ENCODE measurements around the gene APLP2.

Gene APLP2

DNA sequence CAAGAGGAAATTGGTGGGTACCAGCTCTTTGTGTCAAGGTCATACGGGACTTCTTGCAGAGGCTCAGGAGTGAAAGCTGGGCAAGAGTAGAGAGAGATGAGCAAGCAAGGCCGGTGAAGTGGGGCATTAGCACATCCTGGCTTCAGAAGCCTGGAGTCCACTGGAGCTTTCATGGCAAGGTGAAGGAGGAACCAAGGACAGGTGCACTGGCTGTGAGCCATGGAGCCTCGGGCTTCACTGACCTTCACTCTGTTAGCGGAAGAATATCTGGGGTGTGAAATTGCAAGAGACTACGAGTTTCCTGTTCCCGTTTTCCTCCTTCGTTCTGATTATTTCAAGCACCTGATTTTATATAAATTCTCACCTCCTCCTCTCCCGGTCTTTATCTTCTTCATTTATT is 64.0 kb downstream of the APLP2 start:
- Mint-ChIP-seq H3K4me1 (ENCODE audit: low read depth in 2 of 2) (no peaks in the 10 kb centered on the region), H3K36me3 (ENCODE audit: insufficient read depth) (peaks cover 3% of the 10 kb centered on the region), H3K4me3 (no peak overlapping the region), H3K27ac (no peak overlapping the region), H3K27me3 (no peaks in the 10 kb centered on the region), H3K9me3 (no peaks in the 10 kb centered on the region)
- DNase-seq (no peak), ATAC-seq (replicated peaks) (no peak)

DNA sequence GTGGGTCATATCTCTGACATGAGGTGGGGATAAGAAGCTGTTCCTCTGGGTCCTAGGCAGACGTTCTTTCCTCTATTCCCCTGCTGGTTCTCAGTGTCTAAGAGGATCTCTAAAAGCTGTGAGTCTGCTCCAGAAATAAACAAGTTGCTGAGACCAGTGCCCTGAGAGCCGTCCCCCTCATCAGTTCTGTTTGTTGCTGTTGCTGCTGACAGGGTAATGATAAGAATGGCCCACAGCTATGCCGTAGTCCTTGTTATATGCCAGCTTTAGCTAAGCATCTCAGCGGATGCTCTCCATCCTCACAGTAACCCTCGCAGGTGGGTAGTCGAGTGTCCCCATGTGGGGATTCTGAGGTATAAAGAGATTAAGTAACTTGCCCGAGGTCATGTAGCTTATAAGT is 66.4 kb downstream of the APLP2 start:
- Mint-ChIP-seq H3K27ac (no peak overlapping the region), H3K4me1 (ENCODE audit: low read depth in 2 of 2) (no peaks in the 10 kb centered on the region), H3K4me3 (no peak overlapping the region), H3K9me3 (no peaks in the 10 kb centered on the region), H3K36me3 (ENCODE audit: insufficient read depth) (peaks cover under 1% of the 10 kb centered on the region), H3K27me3 (no peaks in the 10 kb centered on the region)
- DNase-seq = no peak
- ATAC-seq (replicated peaks) = no peak

GRCh38 chr11:130137999-130138398 is 68.3 kb downstream of the APLP2 start:
- no peak overlapping the region for H3K4me3 Mint-ChIP-seq
- ATAC-seq (replicated peaks) (no peak), DNase-seq (no peak)
- no peaks in the 10 kb centered on the region for H3K9me3 Mint-ChIP-seq
- no peaks in the 10 kb centered on the region for H3K4me1 Mint-ChIP-seq (ENCODE audit: low read depth in 2 of 2)
- H3K27me3 Mint-ChIP-seq = no peaks in the 10 kb centered on the region
- H3K36me3 Mint-ChIP-seq (ENCODE audit: insufficient read depth) = peaks cover 3% of the 10 kb centered on the region
- H3K27ac Mint-ChIP-seq = no peak overlapping the region

DNA sequence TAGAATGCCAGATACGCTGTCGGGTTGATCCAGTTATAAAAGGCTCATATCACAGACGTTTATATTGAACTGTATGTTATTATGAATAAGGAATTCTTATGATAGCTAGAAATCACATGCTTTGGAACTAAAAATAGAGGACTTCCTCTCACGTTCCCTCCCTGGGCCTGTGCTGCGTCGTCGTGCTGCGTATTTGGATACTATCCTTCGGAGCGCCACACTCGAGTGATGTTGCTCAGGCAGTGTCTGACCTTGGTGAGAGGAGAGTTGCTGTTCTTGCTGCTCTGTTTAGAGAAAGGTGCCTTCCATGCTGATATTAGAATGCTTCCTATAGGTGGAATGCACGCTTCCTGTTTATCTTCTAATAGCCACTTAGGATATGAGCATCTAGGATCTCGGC is 69.7 kb downstream of the APLP2 start:
- no peaks in the 10 kb centered on the region for H3K9me3 Mint-ChIP-seq
- no peak overlapping the region for H3K27ac Mint-ChIP-seq
- no peak for ATAC-seq (replicated peaks)
- no peak for DNase-seq
- no peak overlapping the region for H3K4me3 Mint-ChIP-seq
- H3K27me3 Mint-ChIP-seq = no peaks in the 10 kb centered on the region
- peaks cover 9% of the 10 kb centered on the region for H3K36me3 Mint-ChIP-seq (ENCODE audit: insufficient read depth)
- H3K4me1 Mint-ChIP-seq (ENCODE audit: low read depth in 2 of 2) = no peaks in the 10 kb centered on the region

- Mint-ChIP-seq H3K36me3 (ENCODE audit: insufficient read depth) (peaks cover 9% of the 10 kb centered on the region), H3K4me1 (ENCODE audit: low read depth in 2 of 2) (peaks cover 2 to 10% of the 10 kb centered on the region in 2 donors), H3K27me3 (no peaks in the 10 kb centered on the region), H3K9me3 (no peaks in the 10 kb centered on the region), H3K27ac (no peak overlapping the region), H3K4me3 (no peak overlapping the region)
- DNase-seq (no peak), ATAC-seq (replicated peaks) (no peak)
Measured at GRCh38 chr11:130141561-130142341, 72.1 kb downstream of the APLP2 start.

DNA sequence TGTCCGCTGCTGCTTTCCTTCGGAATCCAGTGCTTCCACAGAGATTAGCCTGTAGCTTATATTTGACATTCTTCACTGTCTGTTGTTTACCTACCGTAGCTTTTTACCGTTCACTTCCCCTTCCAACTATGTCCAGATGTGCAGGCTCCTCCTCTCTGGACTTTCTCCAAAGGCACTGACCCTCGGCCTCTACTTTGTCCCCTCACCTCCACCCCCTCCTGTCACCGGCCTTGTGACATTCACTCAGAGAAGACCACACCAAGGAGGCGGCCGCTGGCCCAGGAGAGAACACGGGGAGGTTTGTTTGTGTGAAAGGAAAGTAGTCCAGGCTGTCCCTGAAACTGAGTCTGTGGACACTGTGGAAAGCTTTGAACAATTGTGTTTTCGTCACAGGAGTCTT is 74.4 kb downstream of the APLP2 start:
- Mint-ChIP-seq H3K4me1 (ENCODE audit: low read depth in 2 of 2) (peaks cover 6 to 12% of the 10 kb centered on the region in 2 donors), H3K27ac (peak overlapping the region in 1 of 2 donors; percentile 10), H3K9me3 (no peaks in the 10 kb centered on the region), H3K36me3 (ENCODE audit: insufficient read depth) (peaks cover 13% of the 10 kb centered on the region), H3K27me3 (no peaks in the 10 kb centered on the region), H3K4me3 (no peak overlapping the region)
- DNase-seq (no peak), ATAC-seq (replicated peaks) (no peak)

- Mint-ChIP-seq H3K36me3 (ENCODE audit: insufficient read depth) (peaks cover 13% of the 10 kb centered on the region), H3K27me3 (no peaks in the 10 kb centered on the region), H3K27ac (peak overlapping the region in 1 of 2 donors; percentile 67), H3K4me1 (ENCODE audit: low read depth in 2 of 2) (peaks cover 6 to 12% of the 10 kb centered on the region in 2 donors), H3K9me3 (no peaks in the 10 kb centered on the region), H3K4me3 (no peak overlapping the region)
- no peak for DNase-seq
- no peak for ATAC-seq (replicated peaks)
Measured at GRCh38 chr11:130144861-130145281, 75.2 kb downstream of the APLP2 start.

- Mint-ChIP-seq H3K27me3 (no peaks in the 10 kb centered on the region), H3K4me3 (no peak overlapping the region), H3K27ac (peak overlapping the region; percentile 17 to 67), H3K36me3 (ENCODE audit: insufficient read depth) (peaks cover 13% of the 10 kb centered on the region), H3K9me3 (no peaks in the 10 kb centered on the region), H3K4me1 (ENCODE audit: low read depth in 2 of 2) (peaks cover 6 to 12% of the 10 kb centered on the region in 2 donors)
- DNase-seq (no peak), ATAC-seq (replicated peaks) (no peak)
Measured at GRCh38 chr11:130145311-130145812, 75.7 kb downstream of the APLP2 start.

- H3K36me3 Mint-ChIP-seq (ENCODE audit: insufficient read depth) = peaks cover 12% of the 10 kb centered on the region
- ATAC-seq (replicated peaks) (peak; percentile 66), DNase-seq (peak in 2 of 3 experiments; percentile 9 to 14)
- H3K9me3 Mint-ChIP-seq = no peaks in the 10 kb centered on the region
- peaks cover 6 to 12% of the 10 kb centered on the region in 2 donors for H3K4me1 Mint-ChIP-seq (ENCODE audit: low read depth in 2 of 2)
- H3K4me3 Mint-ChIP-seq = peak overlapping the region in 1 of 2 donors; percentile 55
- peak overlapping the region; percentile 67 to 91 for H3K27ac Mint-ChIP-seq
- peaks cover 0 to 3% of the 10 kb centered on the region in 2 donors for H3K27me3 Mint-ChIP-seq
Measured at GRCh38 chr11:130145975-130146776, 76.5 kb downstream of the APLP2 start.

- no peaks in the 10 kb centered on the region for H3K9me3 Mint-ChIP-seq
- ATAC-seq (replicated peaks) = peak; percentile 86
- peaks cover 10% of the 10 kb centered on the region for H3K36me3 Mint-ChIP-seq (ENCODE audit: insufficient read depth)
- peak overlapping the region; percentile 67 to 91 for H3K27ac Mint-ChIP-seq
- peak in 1 of 3 experiments; percentile 10 for DNase-seq
- H3K4me1 Mint-ChIP-seq (ENCODE audit: low read depth in 2 of 2) = peaks cover 6 to 12% of the 10 kb centered on the region in 2 donors
- H3K27me3 Mint-ChIP-seq = peaks cover 0 to 10% of the 10 kb centered on the region in 2 donors
- peak overlapping the region in 1 of 2 donors; percentile 55 for H3K4me3 Mint-ChIP-seq
Measured at GRCh38 chr11:130146796-130147195, 77.1 kb downstream of the APLP2 start.

GRCh38 chr11:130148796-130149326 is 79.2 kb downstream of the APLP2 start:
- Mint-ChIP-seq H3K36me3 (ENCODE audit: insufficient read depth) (peaks cover 4% of the 10 kb centered on the region), H3K27me3 (peaks cover 0 to 15% of the 10 kb centered on the region in 2 donors), H3K4me1 (ENCODE audit: low read depth in 2 of 2) (peaks cover 6 to 12% of the 10 kb centered on the region in 2 donors), H3K9me3 (no peaks in the 10 kb centered on the region), H3K27ac (peak overlapping the region in 1 of 2 donors; percentile 69), H3K4me3 (no peak overlapping the region)
- ATAC-seq (replicated peaks) = no peak
- DNase-seq = no peak

DNA sequence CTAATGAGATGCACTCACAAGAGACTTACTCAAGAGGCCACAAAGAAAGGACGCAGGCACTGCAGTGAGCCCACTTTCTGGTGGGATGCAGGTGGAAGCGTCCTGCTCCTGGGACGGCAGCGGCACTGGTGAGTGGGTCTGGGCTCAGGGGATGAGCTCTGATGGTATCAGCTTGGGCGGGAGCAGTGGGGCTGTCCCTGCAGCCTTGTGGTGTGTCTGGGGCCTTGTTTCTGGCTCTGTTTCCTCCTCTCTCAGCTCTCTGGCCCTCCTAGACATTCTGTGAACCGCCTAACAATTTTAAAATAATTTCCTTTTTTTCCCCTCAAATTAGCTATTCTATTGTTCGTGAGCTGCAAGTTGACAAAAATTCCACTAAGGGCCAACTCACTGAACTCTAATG is 81.1 kb downstream of the APLP2 start:
- H3K27ac Mint-ChIP-seq = no peak overlapping the region
- no peak for ATAC-seq (replicated peaks)
- H3K4me1 Mint-ChIP-seq (ENCODE audit: low read depth in 2 of 2) = peaks cover 6 to 12% of the 10 kb centered on the region in 2 donors

GRCh38 chr11:130151196-130151595 is 81.5 kb downstream of the APLP2 start:
- Mint-ChIP-seq H3K27ac (no peak overlapping the region), H3K36me3 (ENCODE audit: insufficient read depth) (peaks cover 4% of the 10 kb centered on the region), H3K27me3 (peaks cover 0 to 17% of the 10 kb centered on the region in 2 donors), H3K4me3 (no peak overlapping the region), H3K9me3 (no peaks in the 10 kb centered on the region), H3K4me1 (ENCODE audit: low read depth in 2 of 2) (peaks cover 6 to 10% of the 10 kb centered on the region in 2 donors)
- DNase-seq = no peak
- ATAC-seq (replicated peaks) = no peak

More for the DNA sequence above, 81.1 kb downstream of the APLP2 start:
- DNase-seq = no peak
- no peaks in the 10 kb centered on the region for H3K9me3 Mint-ChIP-seq
- H3K36me3 Mint-ChIP-seq (ENCODE audit: insufficient read depth) = peaks cover 4% of the 10 kb centered on the region
- no peak overlapping the region for H3K4me3 Mint-ChIP-seq
- H3K27me3 Mint-ChIP-seq = peaks cover 0 to 15% of the 10 kb centered on the region in 2 donors

Measured in effector memory CD8-positive, alpha-beta T cell (primary cell).